Epithelial cell of proximal tubule (primary cell): ENCODE measurements around the gene DLK2. TPM values are rescaled to one million over a fixed set of nuclear protein-coding genes. Genes with fewer than 3 reads are reported as not detected.

Experiments
- total RNA-seq: library from RNA; depleted of rRNA; stranded (reverse); fragments of >200 nt; gene quantifications from 2 replicates; pipeline ENCODE4 v1.2.3, GENCODE V29; 2015

Gene DLK2
- total RNA-seq, 1 donor from 2014 or later: 0.12 TPM

Other genes with a start within 250 kb of the DLK2 start
- 140 and 299 TPM in 2 replicates for gene DNPH1, start 226.1 kb downstream of the DLK2 start, total RNA-seq
- gene TTBK1, start 212.1 kb downstream of the DLK2 start, total RNA-seq: under 0.01 and 0.07 TPM in 2 replicates
- gene SLC22A7, start 157.3 kb downstream of the DLK2 start, total RNA-seq: not detected in 2 replicates
- gene CRIP3, start 146.7 kb downstream of the DLK2 start, total RNA-seq: not detected in 2 replicates
- gene ZNF318, start 85.9 kb downstream of the DLK2 start, total RNA-seq: 7.5 and 7.7 TPM in 2 replicates
- gene ABCC10, start 28.0 kb downstream of the DLK2 start, total RNA-seq: 10.6 and 19.6 TPM in 2 replicates
- 17.8 and 18.3 TPM in 2 replicates for gene TJAP1, start 22.0 kb upstream of the DLK2 start, total RNA-seq
- gene LRRC73, start 54.8 kb upstream of the DLK2 start, total RNA-seq: not detected in 2 replicates
- gene YIPF3, start 61.4 kb upstream of the DLK2 start, total RNA-seq: 77.7 and 96.9 TPM in 2 replicates
- 37.6 and 40.7 TPM in 2 replicates for gene POLR1C, start 61.5 kb upstream of the DLK2 start, total RNA-seq
- 33.5 and 35.7 TPM in 2 replicates for gene XPO5, start 120.5 kb upstream of the DLK2 start, total RNA-seq
- gene POLH, start 120.6 kb upstream of the DLK2 start, total RNA-seq: 19.7 and 57.8 TPM in 2 replicates
- gene GTPBP2, start 173.7 kb upstream of the DLK2 start, total RNA-seq: 49.6 and 85.6 TPM in 2 replicates
- gene MAD2L1BP, start 180.3 kb upstream of the DLK2 start, total RNA-seq: 41.8 and 60.3 TPM in 2 replicates
- gene RSPH9, start 189.5 kb upstream of the DLK2 start, total RNA-seq: 0.14 TPM in 1 of 2 replicates, not detected in the other
- gene MRPS18A, start 232.2 kb upstream of the DLK2 start, total RNA-seq: 56.4 and 68.9 TPM in 2 replicates